Astrocyte of the spinal cord (primary cell): ENCODE data around the gene POU2AF2.
A peak's percentile ranks its signal among the peaks of the same experiment; 100 is the strongest.
"Not testable (repeated sequence)": the region's sequence is repeated elsewhere in the genome, so short reads cannot be mapped to it uniquely, and the experiment has no call there.

ENCODE experiments used
- DNase-seq: peaks from one replicate; pipeline ENCODE4 v3.0.0; 2011; ENCODE audit warnings: low read depth, low spot score
- H3K4me3 ChIP-seq: 2 replicates; pipeline ENCODE4 v1.5.1; 2011; ENCODE audit warnings: low read depth, mild to moderate bottlenecking, low read length, moderate library complexity
- CTCF ChIP-seq: IDR thresholded peaks from 2 replicates; pipeline ENCODE4 v1.5.1; 2012; ENCODE audit warnings: low read depth, mild to moderate bottlenecking, low read length, inconsistent platforms
- in situ Hi-C: cut with HindIII; loops from 2 replicates; pipeline ENCODE4 v1.10.0; 2017; ENCODE audit warnings: low sequenced_read_pairs

Gene POU2AF2

GRCh38 chr11:111269146-111269868 lies 23.8 kb downstream of the POU2AF2 start:
- peak; percentile 18 for DNase-seq
- H3K4me3 ChIP-seq, result no peak overlapping the region
- no peak for TF ChIP-seq CTCF
- in situ Hi-C loops, result no loop called here

- in situ Hi-C loops, result no loop called here
Observed at GRCh38 chr11:111272420-111272819, 26.9 kb downstream of the POU2AF2 start.

GRCh38 chr11:111282562-111283075 lies 37.1 kb downstream of the POU2AF2 start:
- in situ Hi-C loops, result no loop called here
- no peak for DNase-seq
- H3K4me3 ChIP-seq, result no peak overlapping the region
- no peak for TF ChIP-seq CTCF

More at GRCh38 chr11:111272420-111272819, 26.9 kb downstream of the POU2AF2 start:
- no peak for TF ChIP-seq CTCF
- H3K4me3 ChIP-seq, result no peak overlapping the region
- no peak for DNase-seq

- H3K4me3 ChIP-seq, result no peak overlapping the region
- in situ Hi-C loops, result no loop called here
- TF ChIP-seq CTCF, result no peak
- DNase-seq, result peak; percentile 5
Observed at GRCh38 chr11:111283945-111284481, 38.5 kb downstream of the POU2AF2 start.

- H3K4me3 ChIP-seq, result no peak overlapping the region
- in situ Hi-C loops, result no loop called here
- DNase-seq, result no peak
- no peak for TF ChIP-seq CTCF
Observed at GRCh38 chr11:111285189-111286091, 39.9 kb downstream of the POU2AF2 start.

GRCh38 chr11:111291764-111292163 lies 46.2 kb downstream of the POU2AF2 start:
- no peak overlapping the region for H3K4me3 ChIP-seq
- TF ChIP-seq CTCF, result no peak
- no peak for DNase-seq
- in situ Hi-C loops, result no loop called here

GRCh38 chr11:111292408-111292807 lies 46.9 kb downstream of the POU2AF2 start:
- H3K4me3 ChIP-seq, in situ Hi-C loops, DNase-seq: not testable (repeated sequence)
